Measurements from ENCODE around the gene TMPRSS11E.
A peak's percentile ranks its signal among the peaks of the same experiment; 100 is the strongest.
"Not testable (repeated sequence)": the region's sequence is repeated elsewhere in the genome, so short reads cannot be mapped to it uniquely, and the experiment has no call there.

TMPRSS11E gene

GRCh38 chr4:68463796-68464195 is 16.5 kb downstream of the TMPRSS11E start:
- no peak for DNase-seq

GRCh38 chr4:68465058-68465457 is 17.8 kb downstream of the TMPRSS11E start:
- DNase-seq: no peak

GRCh38 chr4:68466185-68466584 is 18.9 kb downstream of the TMPRSS11E start:
- no peak for DNase-seq

GRCh38 chr4:68466751-68467150 is 19.5 kb downstream of the TMPRSS11E start:
- no peak for DNase-seq

GRCh38 chr4:68469482-68469881 is 22.2 kb downstream of the TMPRSS11E start:
- DNase-seq: no peak

- no peak for DNase-seq
Measured at GRCh38 chr4:68476191-68476590, 28.9 kb downstream of the TMPRSS11E start.

GRCh38 chr4:68489338-68489737 is 42.1 kb downstream of the TMPRSS11E start:
- DNase-seq: no peak

GRCh38 chr4:68490826-68491457 is 43.7 kb downstream of the TMPRSS11E start:
- DNase-seq: no peak

GRCh38 chr4:68494688-68495087 is 47.4 kb downstream of the TMPRSS11E start:
- no peak for DNase-seq

- peak; percentile 47 for DNase-seq
Measured at GRCh38 chr4:68498413-68499007, 51.2 kb downstream of the TMPRSS11E start.

GRCh38 chr4:68499021-68499420 is 51.8 kb downstream of the TMPRSS11E start:
- DNase-seq: no peak

- DNase-seq: not testable (repeated sequence)
Measured at GRCh38 chr4:68503462-68503861, 56.2 kb downstream of the TMPRSS11E start.

- not testable (repeated sequence) for DNase-seq
Measured at GRCh38 chr4:68504836-68505235, 57.6 kb downstream of the TMPRSS11E start.

GRCh38 chr4:68505452-68505851 is 58.2 kb downstream of the TMPRSS11E start:
- DNase-seq: not testable (repeated sequence)

- no peak for DNase-seq
Measured at GRCh38 chr4:68518889-68519288, 71.6 kb downstream of the TMPRSS11E start.

GRCh38 chr4:68520985-68521384 is 73.7 kb downstream of the TMPRSS11E start:
- DNase-seq: no peak

- not testable (repeated sequence) for DNase-seq
Measured at GRCh38 chr4:68522232-68522631, 75.0 kb downstream of the TMPRSS11E start.

- no peak for DNase-seq
Measured at GRCh38 chr4:68535974-68536373, 88.7 kb downstream of the TMPRSS11E start.

GRCh38 chr4:68536375-68536774 is 89.1 kb downstream of the TMPRSS11E start:
- DNase-seq: no peak

GRCh38 chr4:68542742-68543141 is 95.5 kb downstream of the TMPRSS11E start:
- not testable (repeated sequence) for DNase-seq
